ENCODE results near the gene SNX5.

SNX5 gene

GRCh38 chr20:17935186-17935585 is 33.4 kb downstream of the SNX5 start:
- Histone ChIP-seq H3K9ac (ENCODE audit: low read length) (no peak overlapping the region), H3K4me1 (ENCODE audit: control insufficient read depth, low read depth, low read length) (peaks cover 9% of the 10 kb centered on the region), H2BK15ac (replicated peaks; ENCODE audit: low read depth) (no peak overlapping the region), H3K27ac (ENCODE audit: low read depth, low read length) (no peak overlapping the region), H2BK5ac (ENCODE audit: low read length) (no peak overlapping the region), H2AK5ac (ENCODE audit: low read length) (no peak overlapping the region), H3K18ac (ENCODE audit: low read length) (no peak overlapping the region), H3K4ac (ENCODE audit: low read depth, low read length) (no peak overlapping the region), H3K79me1 (ENCODE audit: low read length) (no peaks in the 10 kb centered on the region), H3K4me3 (ENCODE audit: low read length) (no peak overlapping the region), H3K23ac (ENCODE audit: low read length) (no peak overlapping the region), H3K36me3 (ENCODE audit: control insufficient read depth, insufficient read depth, low read length) (no peaks in the 10 kb centered on the region), H4K8ac (ENCODE audit: low read depth, low read length) (no peak overlapping the region), H3K4me2 (ENCODE audit: low read length) (no peak overlapping the region), H4K5ac (ENCODE audit: low read length) (no peak overlapping the region), H2BK120ac (ENCODE audit: low read depth, low read length) (no peak overlapping the region), H3K56ac (ENCODE audit: low read length) (no peak overlapping the region), H3K27me3 (ENCODE audit: insufficient read depth, low read length, poor library complexity) (no peaks in the 10 kb centered on the region), H3K79me2 (ENCODE audit: control insufficient read depth, insufficient read depth, low read length) (no peaks in the 10 kb centered on the region)
- no CpG with 5 or more reads among the region's 3 CpGs for WGBS (ENCODE audit: extremely low coverage, insufficient coverage, low lambda C conversion rate)
- DNase-seq, result no peak

DNA sequence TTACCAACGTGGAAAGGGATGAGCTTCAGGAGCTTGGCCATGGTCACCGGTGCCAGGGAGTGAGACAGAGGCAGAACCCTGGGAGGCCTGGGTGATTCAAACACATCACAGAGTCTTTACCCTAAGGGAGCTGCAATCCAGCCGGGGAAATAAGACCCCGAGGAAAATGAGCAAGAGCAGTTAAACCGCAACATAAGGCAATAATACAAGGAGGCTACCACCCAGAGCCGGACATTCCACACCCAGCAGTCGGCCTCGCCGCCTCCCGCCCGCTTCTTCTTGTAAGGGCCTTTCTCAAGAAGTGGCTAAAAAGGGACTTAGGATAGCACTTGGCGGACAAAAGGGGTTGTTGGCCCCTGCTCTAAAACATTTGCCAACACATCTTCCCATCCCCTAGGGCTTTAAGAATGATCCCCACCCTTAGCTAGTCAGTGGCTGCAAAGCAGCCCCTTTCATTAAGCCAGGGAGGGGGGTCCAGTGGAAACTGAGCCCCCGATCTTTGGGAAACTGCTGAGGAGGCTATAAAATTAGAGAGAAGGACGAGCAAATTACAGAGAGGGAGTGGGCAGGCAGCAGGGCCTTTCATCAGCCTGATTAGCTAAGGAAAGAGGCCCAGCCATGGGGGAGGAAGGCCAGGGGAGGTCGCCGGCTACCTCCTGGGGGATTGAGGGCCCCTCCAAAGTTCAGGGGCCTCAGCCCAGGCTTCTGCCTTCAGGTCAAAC is 34.3 kb downstream of the SNX5 start:
- no peak for DNase-seq
- no peak overlapping the region for H3K27ac ChIP-seq (ENCODE audit: low read depth, low read length)
- H3K18ac ChIP-seq (ENCODE audit: low read length), result no peak overlapping the region
- H4K5ac ChIP-seq (ENCODE audit: low read length), result no peak overlapping the region
- no peak overlapping the region for H2BK5ac ChIP-seq (ENCODE audit: low read length)
- H3K79me2 ChIP-seq (ENCODE audit: control insufficient read depth, insufficient read depth, low read length), result no peaks in the 10 kb centered on the region
- no peak overlapping the region for H3K4me2 ChIP-seq (ENCODE audit: low read length)
- H3K9ac ChIP-seq (ENCODE audit: low read length), result no peak overlapping the region
- H3K36me3 ChIP-seq (ENCODE audit: control insufficient read depth, insufficient read depth, low read length), result no peaks in the 10 kb centered on the region
- WGBS (ENCODE audit: extremely low coverage, insufficient coverage, low lambda C conversion rate), result no CpG with 5 or more reads among the region's 16 CpGs
- H2BK15ac ChIP-seq (replicated peaks; ENCODE audit: low read depth), result no peak overlapping the region
- no peak overlapping the region for H3K4ac ChIP-seq (ENCODE audit: low read depth, low read length)
- no peak overlapping the region for H3K23ac ChIP-seq (ENCODE audit: low read length)
- no peaks in the 10 kb centered on the region for H3K27me3 ChIP-seq (ENCODE audit: insufficient read depth, low read length, poor library complexity)
- H4K8ac ChIP-seq (ENCODE audit: low read depth, low read length), result no peak overlapping the region
- no peak overlapping the region for H2AK5ac ChIP-seq (ENCODE audit: low read length)
- H3K4me3 ChIP-seq (ENCODE audit: low read length), result no peak overlapping the region
- H3K4me1 ChIP-seq (ENCODE audit: control insufficient read depth, low read depth, low read length), result peaks cover 7% of the 10 kb centered on the region
- H2BK120ac ChIP-seq (ENCODE audit: low read depth, low read length), result no peak overlapping the region
- H3K79me1 ChIP-seq (ENCODE audit: low read length), result no peaks in the 10 kb centered on the region
- H3K56ac ChIP-seq (ENCODE audit: low read length), result no peak overlapping the region

DNA sequence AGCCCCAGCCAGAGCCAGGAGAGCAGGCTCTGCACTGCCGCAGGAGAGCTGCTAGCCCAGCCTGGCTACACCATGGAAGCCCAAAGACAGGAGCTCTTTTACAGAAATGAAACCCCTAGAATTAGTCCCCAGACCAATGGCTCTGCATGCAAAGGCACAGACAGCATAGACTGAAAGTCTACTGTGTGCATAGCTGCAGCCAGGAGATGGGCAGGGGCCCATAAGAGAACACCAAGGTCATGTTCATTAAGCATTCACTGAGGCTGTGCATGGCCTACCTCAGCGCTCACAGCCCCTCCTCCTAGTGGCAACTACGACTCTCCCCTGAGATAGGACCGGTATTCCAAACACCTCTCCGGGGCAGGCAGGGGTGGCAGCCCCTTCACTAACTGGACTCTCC is 34.9 kb downstream of the SNX5 start:
- no CpG with 5 or more reads among the region's 5 CpGs for WGBS (ENCODE audit: extremely low coverage, insufficient coverage, low lambda C conversion rate)
- Histone ChIP-seq H3K23ac (ENCODE audit: low read length) (no peak overlapping the region), H3K9ac (ENCODE audit: low read length) (no peak overlapping the region), H3K4me3 (ENCODE audit: low read length) (no peak overlapping the region), H3K79me2 (ENCODE audit: control insufficient read depth, insufficient read depth, low read length) (no peaks in the 10 kb centered on the region), H2BK15ac (replicated peaks; ENCODE audit: low read depth) (no peak overlapping the region), H4K5ac (ENCODE audit: low read length) (no peak overlapping the region), H4K8ac (ENCODE audit: low read depth, low read length) (no peak overlapping the region), H3K79me1 (ENCODE audit: low read length) (no peaks in the 10 kb centered on the region), H3K27me3 (ENCODE audit: insufficient read depth, low read length, poor library complexity) (no peaks in the 10 kb centered on the region), H3K56ac (ENCODE audit: low read length) (no peak overlapping the region), H3K18ac (ENCODE audit: low read length) (no peak overlapping the region), H2BK5ac (ENCODE audit: low read length) (no peak overlapping the region), H3K4me1 (ENCODE audit: control insufficient read depth, low read depth, low read length) (peaks cover 5% of the 10 kb centered on the region), H3K4me2 (ENCODE audit: low read length) (no peak overlapping the region), H3K4ac (ENCODE audit: low read depth, low read length) (no peak overlapping the region), H3K27ac (ENCODE audit: low read depth, low read length) (no peak overlapping the region), H2AK5ac (ENCODE audit: low read length) (no peak overlapping the region), H3K36me3 (ENCODE audit: control insufficient read depth, insufficient read depth, low read length) (no peaks in the 10 kb centered on the region), H2BK120ac (ENCODE audit: low read depth, low read length) (no peak overlapping the region)
- no peak for DNase-seq

DNA sequence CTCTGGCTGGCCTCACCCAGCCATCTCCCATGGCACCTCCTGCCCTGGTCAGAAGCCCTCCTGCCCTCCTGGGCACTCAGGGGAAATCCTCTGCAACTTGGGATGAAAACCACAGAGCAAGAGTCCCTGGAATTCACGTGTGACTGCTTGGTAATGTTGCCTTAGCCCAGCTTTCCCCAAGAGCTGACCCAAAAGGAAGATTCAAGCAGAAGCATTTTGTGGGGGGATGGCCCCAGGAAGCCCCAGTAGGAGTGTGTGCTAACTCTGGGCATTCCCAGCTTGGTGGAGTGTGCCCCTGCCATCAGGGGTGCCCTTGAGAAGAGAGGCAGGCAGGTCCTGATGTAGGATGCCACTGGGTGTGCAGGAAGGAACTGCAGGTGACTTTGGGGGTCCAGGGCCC is 35.5 kb downstream of the SNX5 start:
- Histone ChIP-seq H3K36me3 (ENCODE audit: control insufficient read depth, insufficient read depth, low read length) (no peaks in the 10 kb centered on the region), H2BK15ac (replicated peaks; ENCODE audit: low read depth) (no peak overlapping the region), H3K56ac (ENCODE audit: low read length) (no peak overlapping the region), H2BK120ac (ENCODE audit: low read depth, low read length) (no peak overlapping the region), H4K8ac (ENCODE audit: low read depth, low read length) (no peak overlapping the region), H3K4me2 (ENCODE audit: low read length) (no peak overlapping the region), H3K9ac (ENCODE audit: low read length) (no peak overlapping the region), H4K5ac (ENCODE audit: low read length) (no peak overlapping the region), H3K4ac (ENCODE audit: low read depth, low read length) (no peak overlapping the region), H3K27ac (ENCODE audit: low read depth, low read length) (no peak overlapping the region), H3K18ac (ENCODE audit: low read length) (no peak overlapping the region), H3K23ac (ENCODE audit: low read length) (no peak overlapping the region), H3K4me1 (ENCODE audit: control insufficient read depth, low read depth, low read length) (peaks cover 4% of the 10 kb centered on the region), H3K79me2 (ENCODE audit: control insufficient read depth, insufficient read depth, low read length) (no peaks in the 10 kb centered on the region), H3K27me3 (ENCODE audit: insufficient read depth, low read length, poor library complexity) (no peaks in the 10 kb centered on the region), H2AK5ac (ENCODE audit: low read length) (no peak overlapping the region), H2BK5ac (ENCODE audit: low read length) (no peak overlapping the region), H3K4me3 (ENCODE audit: low read length) (no peak overlapping the region), H3K79me1 (ENCODE audit: low read length) (no peaks in the 10 kb centered on the region)
- no peak for DNase-seq
- WGBS (ENCODE audit: extremely low coverage, insufficient coverage, low lambda C conversion rate), result no CpG with 5 or more reads among the region's 1 CpG

DNA sequence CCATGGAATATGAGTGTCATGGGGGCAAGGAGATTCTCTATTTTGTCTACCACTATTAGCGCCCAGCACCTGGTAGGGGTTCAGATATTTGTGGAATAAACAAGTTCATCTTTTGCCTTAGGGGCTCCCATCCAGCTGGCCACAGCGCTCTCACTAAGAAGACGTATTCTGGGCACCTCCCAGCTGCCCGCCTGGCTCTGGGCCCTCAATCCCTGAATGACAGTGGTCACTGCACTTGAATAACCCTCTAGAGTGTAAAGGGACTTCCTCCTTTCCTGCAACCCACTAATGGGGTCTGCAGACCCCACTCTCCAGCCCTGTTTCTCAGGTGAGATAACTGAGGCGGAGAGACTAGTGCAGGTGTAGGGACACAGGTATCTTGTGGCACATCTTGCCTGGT is 36.2 kb downstream of the SNX5 start:
- Histone ChIP-seq H3K4me1 (ENCODE audit: control insufficient read depth, low read depth, low read length) (peaks cover 4% of the 10 kb centered on the region), H3K4me3 (ENCODE audit: low read length) (no peak overlapping the region), H2AK5ac (ENCODE audit: low read length) (no peak overlapping the region), H3K18ac (ENCODE audit: low read length) (no peak overlapping the region), H3K27me3 (ENCODE audit: insufficient read depth, low read length, poor library complexity) (no peaks in the 10 kb centered on the region), H3K9ac (ENCODE audit: low read length) (no peak overlapping the region), H3K4ac (ENCODE audit: low read depth, low read length) (no peak overlapping the region), H3K79me2 (ENCODE audit: control insufficient read depth, insufficient read depth, low read length) (no peaks in the 10 kb centered on the region), H3K56ac (ENCODE audit: low read length) (no peak overlapping the region), H3K4me2 (ENCODE audit: low read length) (no peak overlapping the region), H4K8ac (ENCODE audit: low read depth, low read length) (no peak overlapping the region), H2BK120ac (ENCODE audit: low read depth, low read length) (no peak overlapping the region), H3K79me1 (ENCODE audit: low read length) (no peaks in the 10 kb centered on the region), H3K27ac (ENCODE audit: low read depth, low read length) (no peak overlapping the region), H2BK15ac (replicated peaks; ENCODE audit: low read depth) (no peak overlapping the region), H3K23ac (ENCODE audit: low read length) (no peak overlapping the region), H4K5ac (ENCODE audit: low read length) (no peak overlapping the region), H3K36me3 (ENCODE audit: control insufficient read depth, insufficient read depth, low read length) (no peaks in the 10 kb centered on the region), H2BK5ac (ENCODE audit: low read length) (no peak overlapping the region)
- WGBS (ENCODE audit: extremely low coverage, insufficient coverage, low lambda C conversion rate), result no CpG with 5 or more reads among the region's 5 CpGs
- DNase-seq, result no peak

- no peak overlapping the region for H3K4me2 ChIP-seq (ENCODE audit: low read length)
- no peak overlapping the region for H4K8ac ChIP-seq (ENCODE audit: low read depth, low read length)
- H2BK5ac ChIP-seq (ENCODE audit: low read length), result no peak overlapping the region
- no peaks in the 10 kb centered on the region for H3K36me3 ChIP-seq (ENCODE audit: control insufficient read depth, insufficient read depth, low read length)
- no peaks in the 10 kb centered on the region for H3K79me1 ChIP-seq (ENCODE audit: low read length)
- no peak overlapping the region for H3K23ac ChIP-seq (ENCODE audit: low read length)
- H3K4me1 ChIP-seq (ENCODE audit: control insufficient read depth, low read depth, low read length), result peaks cover 4% of the 10 kb centered on the region
- no peak overlapping the region for H3K4ac ChIP-seq (ENCODE audit: low read depth, low read length)
- no peaks in the 10 kb centered on the region for H3K27me3 ChIP-seq (ENCODE audit: insufficient read depth, low read length, poor library complexity)
- H2BK120ac ChIP-seq (ENCODE audit: low read depth, low read length), result no peak overlapping the region
- no peaks in the 10 kb centered on the region for H3K79me2 ChIP-seq (ENCODE audit: control insufficient read depth, insufficient read depth, low read length)
- no CpG with 5 or more reads among the region's 1 CpG for WGBS (ENCODE audit: extremely low coverage, insufficient coverage, low lambda C conversion rate)
- H3K4me3 ChIP-seq (ENCODE audit: low read length), result no peak overlapping the region
- H2BK15ac ChIP-seq (replicated peaks; ENCODE audit: low read depth), result no peak overlapping the region
- no peak overlapping the region for H3K56ac ChIP-seq (ENCODE audit: low read length)
- H3K18ac ChIP-seq (ENCODE audit: low read length), result no peak overlapping the region
- no peak for DNase-seq
- no peak overlapping the region for H4K5ac ChIP-seq (ENCODE audit: low read length)
- H2AK5ac ChIP-seq (ENCODE audit: low read length), result no peak overlapping the region
- no peak overlapping the region for H3K27ac ChIP-seq (ENCODE audit: low read depth, low read length)
- no peak overlapping the region for H3K9ac ChIP-seq (ENCODE audit: low read length)
Measured at GRCh38 chr20:17931513-17931912, 37.1 kb downstream of the SNX5 start.

Data from mesendoderm (in vitro differentiated cells).